HepG2 (cell line): ENCODE data around the gene RAPSN. TPM values are rescaled to one million over a fixed set of nuclear protein-coding genes. Genes with fewer than 3 reads are reported as not detected.

Source experiments
- ARHGAP35 ChIP-seq: sonication (generic); formaldehyde crosslinking; IDR thresholded peaks from 2 replicates; pipeline ENCODE4 v1.9.0; 2022; ENCODE audit warnings: mild to moderate bottlenecking, inconsistent platforms, moderate library complexity, missing genetic modification reagents, borderline replicate concordance
- ARNT2 ChIP-seq: sonication (generic); formaldehyde crosslinking; IDR thresholded peaks from 2 replicates; pipeline ENCODE4 v1.8.0; 2022; ENCODE audit warnings: mild to moderate bottlenecking, low read depth, missing genetic modification reagents, moderate library complexity
- ATF1 ChIP-seq: IDR thresholded peaks from 2 replicates; pipeline ENCODE4 v1.6.1; 2016; ENCODE audit warnings: mild to moderate bottlenecking, control low read depth
- CC2D1A ChIP-seq: sonication (generic); formaldehyde crosslinking; IDR thresholded peaks from 2 replicates; pipeline ENCODE4 v1.8.1; 2023; ENCODE audit warnings: mild to moderate bottlenecking, missing genetic modification reagents
- FOXP1 ChIP-seq, 2 experiments: fragments of 450-650 bp in 1 of 2; IDR thresholded peaks; 2 replicates each; pipeline ENCODE4 v1.6.1; 2017 to 2018; ENCODE audit warnings: antibody characterized with exemption in 1 of 2
- GABPA ChIP-seq, 2 experiments: IDR thresholded peaks; 2 replicates each; pipeline ENCODE4 v1.6.1; 2011 to 2016; ENCODE audit warnings: low read depth in 2 of 2, low read length in 1 of 2, missing biosample characterization in 1 of 2, missing genetic modification characterization in 1 of 2
- ISL2 ChIP-seq: sonication (generic); formaldehyde crosslinking; IDR thresholded peaks from 2 replicates; pipeline ENCODE4 v1.5.0; 2020; ENCODE audit warnings: missing genetic modification reagents
- KAT8 ChIP-seq: IDR thresholded peaks from 2 replicates; pipeline ENCODE4 v1.6.1; 2016; ENCODE audit warnings: missing genetic modification reagents, missing compliant biosample characterization
- KDM3A ChIP-seq: IDR thresholded peaks from 2 replicates; pipeline ENCODE4 v1.6.1; 2018; ENCODE audit warnings: low read depth, missing compliant biosample characterization
- KIAA2018 ChIP-seq: sonication (generic); formaldehyde crosslinking; IDR thresholded peaks from 2 replicates; pipeline ENCODE4 v1.5.0; 2020; ENCODE audit warnings: mild to moderate bottlenecking, missing genetic modification reagents, borderline replicate concordance
- PCBP1 ChIP-seq: fragments of 200-400 bp; formaldehyde crosslinking; IDR thresholded peaks from 2 replicates; pipeline ENCODE4 v1.6.1; 2017; ENCODE audit warnings: mild to moderate bottlenecking, low read depth, low read length, borderline replicate concordance
- SALL1 ChIP-seq: sonication (generic); formaldehyde crosslinking; IDR thresholded peaks from 2 replicates; pipeline ENCODE4 v1.8.0; 2022; ENCODE audit warnings: mild to moderate bottlenecking, missing genetic modification reagents
- TGIF2 ChIP-seq: IDR thresholded peaks from 2 replicates; pipeline ENCODE4 v1.6.1; 2016; ENCODE audit warnings: control low read depth, missing compliant biosample characterization
- XBP1 ChIP-seq: sonication (generic); formaldehyde crosslinking; IDR thresholded peaks from 2 replicates; pipeline ENCODE4 v1.5.0; 2020; ENCODE audit warnings: missing genetic modification reagents
- XRCC5 ChIP-seq: fragments of 200-400 bp; formaldehyde crosslinking; optimal IDR thresholded peaks from 2 replicates; pipeline ENCODE3; 2017; ENCODE audit warnings: mild to moderate bottlenecking, low read length
- ZFAT ChIP-seq: sonication (generic); formaldehyde crosslinking; conservative IDR thresholded peaks from 2 replicates; pipeline ENCODE4 v1.8.1; 2023; ENCODE audit warnings: missing genetic modification reagents, inconsistent platforms
- ZNF224 ChIP-seq: sonication (generic); formaldehyde crosslinking; IDR thresholded peaks from 2 replicates; pipeline ENCODE4 v1.5.0; 2020; ENCODE audit warnings: mild to moderate bottlenecking, missing genetic modification reagents
- ZNF251 ChIP-seq: sonication (generic); formaldehyde crosslinking; IDR thresholded peaks from 2 replicates; pipeline ENCODE4 v1.9.0; 2021; ENCODE audit warnings: mild to moderate bottlenecking, missing genetic modification reagents
- ZNF296 ChIP-seq: sonication (generic); formaldehyde crosslinking; conservative IDR thresholded peaks from 2 replicates; pipeline ENCODE4 v1.5.0; 2020; ENCODE audit warnings: mild to moderate bottlenecking, missing genetic modification reagents
- ZNF30 ChIP-seq: sonication (generic); formaldehyde crosslinking; IDR thresholded peaks from 2 replicates; pipeline ENCODE4 v1.5.0; 2020; ENCODE audit warnings: mild to moderate bottlenecking, missing genetic modification reagents
- ZNF558 ChIP-seq: sonication (generic); formaldehyde crosslinking; IDR thresholded peaks from 2 replicates; pipeline ENCODE4 v1.9.0; 2022; ENCODE audit warnings: mild to moderate bottlenecking, missing genetic modification reagents, borderline replicate concordance
- polyA plus RNA-seq, 8 experiments: library from polyadenylated mRNA; depleted of rRNA in 3 of 8; stranded (reverse) in 7 of 8; unstranded in 1 of 8; fragments of >200 nt; fragmentation: Illumina TruSeq in 4 of 8; extraction: Trizol in 4 of 8; gene quantifications; 2 replicates each; pipeline versions ENCODE4 v1.2.1 to v1.2.3, GENCODE V29; 2011 to 2016; ENCODE audit warnings: low read depth in 4 of 8, missing spikeins in 1 of 8, mixed read lengths in 1 of 8; ENCODE audit not compliant: insufficient read depth in 1 of 8
- total RNA-seq, 5 experiments: library from RNA; depleted of rRNA; stranded (reverse); fragments of >200 nt; fragmentation: Illumina TruSeq; extraction: Trizol; gene quantifications; 2 replicates each; pipeline ENCODE4 v1.2.3, GENCODE V29; 2016; ENCODE audit warnings: low read depth in 1 of 5
- TF ChIP-seq, protein P1 (sequence below): IDR thresholded peaks from 2 replicates; pipeline ENCODE4 v1.6.1; 2018; ENCODE audit warnings: missing genetic modification reagents, mild to moderate bottlenecking, missing compliant biosample characterization

The RAPSN gene
- total and polyA plus RNA-seq, 2 of the 13 experiments (the other 11 are each of a cell fraction or from before 2014, with no cell fraction given) = 0.15 to 1.2 TPM

GRCh38 chr11:47437746-47438418 lies 11.1 kb downstream of the RAPSN start (continued):
- TF ChIP-seq KIAA2018 (CRISPR knock-in tag) (no peak), FOXP1 (IDR thresholded peaks at IDR 0.05) (no peak), FOXP1 (CRISPR knock-in tag; IDR thresholded peaks at IDR 0.05) (no peak), ZNF296 (CRISPR knock-in tag) (0 out of 2 replicates have a peak, but pooled peaks have one; percentile 28), PCBP1 (0 out of 2 replicates have a peak, but pooled peaks have one; percentile 55), KDM3A (CRISPR knock-in tag) (peak; percentile 28), ZFAT (CRISPR knock-in tag) (no peak), XBP1 (CRISPR knock-in tag) (no peak), ZNF558 (CRISPR knock-in tag) (no peak), SALL1 (CRISPR knock-in tag) (peak; percentile 83), CC2D1A (CRISPR knock-in tag) (no peak), TGIF2 (CRISPR knock-in tag) (no peak), ZNF30 (CRISPR knock-in tag) (no peak), ISL2 (CRISPR knock-in tag) (peak; percentile 47; the same call in 1 of the 2 replicates), ZNF251 (CRISPR knock-in tag) (no peak), KAT8 (CRISPR knock-in tag) (peak; percentile 66; the same call in 1 of the 2 replicates), ARNT2 (CRISPR knock-in tag) (no peak), ARHGAP35 (no peak), XRCC5 (no peak), ATF1 (CRISPR knock-in tag) (no peak), ZNF224 (CRISPR knock-in tag) (no peak), GABPA (IDR thresholded peaks at IDR 0.05; ENCODE audit: low read depth, low read length) (no peak; the same call in 1 of the 2 replicates), GABPA (CRISPR knock-in tag; IDR thresholded peaks at IDR 0.05; ENCODE audit: low read depth) (peak; percentile 51; the same call in 1 of the 2 replicates)
- TF ChIP-seq, protein P1, sequence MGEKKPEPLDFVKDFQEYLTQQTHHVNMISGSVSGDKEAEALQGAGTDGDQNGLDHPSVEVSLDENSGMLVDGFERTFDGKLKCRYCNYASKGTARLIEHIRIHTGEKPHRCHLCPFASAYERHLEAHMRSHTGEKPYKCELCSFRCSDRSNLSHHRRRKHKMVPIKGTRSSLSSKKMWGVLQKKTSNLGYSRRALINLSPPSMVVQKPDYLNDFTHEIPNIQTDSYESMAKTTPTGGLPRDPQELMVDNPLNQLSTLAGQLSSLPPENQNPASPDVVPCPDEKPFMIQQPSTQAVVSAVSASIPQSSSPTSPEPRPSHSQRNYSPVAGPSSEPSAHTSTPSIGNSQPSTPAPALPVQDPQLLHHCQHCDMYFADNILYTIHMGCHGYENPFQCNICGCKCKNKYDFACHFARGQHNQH (CRISPR knock-in tag) = peak; percentile 21; the same call in 1 of the 2 replicates
